GM10248 (cell line): ENCODE measurements around the gene PPM1F.

Source experiments
- CTCF ChIA-PET: fragments of 300-600 bp; sonication (Branson Sonifier 250); formaldehyde crosslinking; extraction: SDS; loops from one replicate; lab custom pipeline; 2021; ENCODE audit warnings: antibody characterized with exemption; lab: Yijun Ruan, JAX
- POLR2A ChIA-PET: fragments of 350-650 bp; sonication (Branson Sonifier 250); formaldehyde crosslinking; extraction: SDS; loops from one replicate; lab custom pipeline; 2020; ENCODE audit warnings: antibody characterized with exemption; lab: Yijun Ruan, JAX
- DNase-seq: peaks from one replicate; pipeline ENCODE4 v3.0.0; 2012; ENCODE audit errors: extremely low spot score
- CTCF ChIP-seq: IDR thresholded peaks from 2 replicates; pipeline ENCODE4 v1.5.1; 2012; ENCODE audit warnings: mild to moderate bottlenecking, low read depth; ENCODE audit errors: extremely low read depth, missing control alignments, control extremely low read depth

PPM1F gene

GRCh38 chr22:21948390-21948789 lies 4.3 kb downstream of the PPM1F start:
- POLR2A ChIA-PET: no interaction called here
- DNase-seq: no peak
- TF ChIP-seq CTCF: no peak
- CTCF ChIA-PET: interaction anchor here (3.2 to 8.5 kb wide), 2 partner anchors 10 to 24 kb away, joined by 11 to 130 read pairs; no protein-coding TSS in a partner anchor

GRCh38 chr22:21947040-21948014 lies 5.3 kb downstream of the PPM1F start:
- CTCF ChIA-PET: interaction anchor here (3.2 to 8.5 kb wide), 2 partner anchors 8 to 25 kb away, joined by 11 to 130 read pairs; no protein-coding TSS in a partner anchor
- TF ChIP-seq CTCF: no peak
- no peak for DNase-seq
- POLR2A ChIA-PET: no interaction called here

GRCh38 chr22:21946262-21946925 lies 6.3 kb downstream of the PPM1F start:
- POLR2A ChIA-PET: no interaction called here
- TF ChIP-seq CTCF: no peak
- CTCF ChIA-PET: interaction anchor here (8.5 kb wide), 1 partner anchor 8 kb away, joined by 130 read pairs; no protein-coding TSS in a partner anchor
- no peak for DNase-seq

- DNase-seq: no peak
- ChIA-PET POLR2A (no interaction called here), CTCF (interaction anchor here (1.5 to 8.5 kb wide), 2 partner anchors 7 to 27 kb away, joined by 4 to 130 read pairs; no protein-coding TSS in a partner anchor)
- no peak for TF ChIP-seq CTCF
These were observed 7.0 kb downstream of the PPM1F start for GRCh38 chr22:21945453-21946261.

GRCh38 chr22:21944871-21945270 lies 7.8 kb downstream of the PPM1F start:
- no peak for TF ChIP-seq CTCF
- POLR2A ChIA-PET: no interaction called here
- CTCF ChIA-PET: interaction anchor here (1.4 to 1.5 kb wide), 2 partner anchors 8 to 28 kb away, joined by 4 to 6 read pairs; partner anchors contain the start of gene PPM1F
- no peak for DNase-seq
